WI38 (cell line): ENCODE measurements around the gene THEM4.

Experiments
- H3K4me3 ChIP-seq: 2 replicates; pipeline ENCODE4 v1.5.1; 2011; ENCODE audit warnings: low read depth, mild to moderate bottlenecking, control low read depth, low read length
- CTCF ChIP-seq: IDR thresholded peaks from 2 replicates; pipeline ENCODE4 v1.5.1; 2012; ENCODE audit warnings: low read depth, mild to moderate bottlenecking, control low read depth, low read length

The THEM4 gene

GRCh38 chr1:151831605-151832004 is 77.7 kb downstream of the THEM4 start, which contains the start of gene RORC:
Gene RORC (minus strand): TSS chr1:151831802. CDS start chr1:151831764, 38 bp downstream.
- H3K4me3 ChIP-seq: no peak within 1 kb of the TSS
- no peak for TF ChIP-seq CTCF

- H3K4me3 ChIP-seq: no peak overlapping the region
- no peak for TF ChIP-seq CTCF
These were observed 78.1 kb downstream of the THEM4 start for GRCh38 chr1:151831256-151831591.

- no peak overlapping the region for H3K4me3 ChIP-seq
- no peak for TF ChIP-seq CTCF
These were observed 79.3 kb downstream of the THEM4 start for GRCh38 chr1:151830055-151830454.

- no peak for TF ChIP-seq CTCF
- H3K4me3 ChIP-seq: no peak overlapping the region
These were observed 79.8 kb downstream of the THEM4 start for GRCh38 chr1:151829352-151830046.

- no peak for TF ChIP-seq CTCF
- H3K4me3 ChIP-seq: no peak overlapping the region
These were observed 80.4 kb downstream of the THEM4 start for GRCh38 chr1:151828921-151829320.

- no peak overlapping the region for H3K4me3 ChIP-seq
These were observed 81.5 kb downstream of the THEM4 start for GRCh38 chr1:151827853-151828252.

More at GRCh38 chr1:151827853-151828252, 81.5 kb downstream of the THEM4 start:
- no peak for TF ChIP-seq CTCF
